ENCODE results near the gene NRXN3.
A peak's percentile ranks its signal among the peaks of the same experiment; 100 is the strongest.

Gene NRXN3

GRCh38 chr14:78951602-78952001 lies 781.4 kb downstream of the NRXN3 start:
- TF ChIP-seq CTCF (IDR thresholded peaks at IDR 0.05; ENCODE audit: low read depth, low read length, missing control alignments), result no peak
- DNase-seq (ENCODE audit: low read depth), result no peak
- no peak overlapping the region for H3K4me3 ChIP-seq (ENCODE audit: low read depth, low read length)

DNA sequence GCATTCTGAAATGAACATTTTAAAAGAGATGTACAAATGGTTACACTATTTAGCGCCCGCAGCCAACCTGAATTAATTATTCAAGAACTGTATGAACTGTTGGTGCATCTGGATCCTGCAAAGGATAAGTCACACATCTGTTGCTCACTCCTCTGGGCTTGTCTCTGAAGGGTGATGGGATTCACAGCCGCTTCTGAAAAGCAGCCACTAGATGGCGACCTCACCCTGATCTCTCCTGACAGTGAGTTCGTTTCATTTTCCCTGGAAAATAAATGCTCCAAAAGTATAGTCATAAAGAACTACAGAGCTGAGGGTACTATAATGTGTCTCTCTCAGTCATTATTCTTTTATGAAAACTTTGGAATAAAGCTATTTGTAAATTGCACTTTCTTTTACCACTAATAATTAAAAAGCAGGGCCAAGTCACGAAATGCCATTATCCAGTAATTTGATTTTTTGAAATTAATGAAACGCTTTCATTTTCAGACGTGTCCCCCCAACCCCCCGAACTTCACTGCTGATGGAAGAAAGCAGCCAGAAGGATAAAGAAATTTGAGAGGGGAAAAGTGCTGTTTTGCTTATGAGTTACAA lies 789.6 kb downstream of the NRXN3 start:
- H3K4me3 ChIP-seq (ENCODE audit: low read depth, low read length), result no peak overlapping the region
- peak; percentile 86 for TF ChIP-seq CTCF (IDR thresholded peaks at IDR 0.05; ENCODE audit: low read depth, low read length, missing control alignments)
- peak; percentile 19 for DNase-seq (ENCODE audit: low read depth)

GRCh38 chr14:78967111-78967809 lies 797.1 kb downstream of the NRXN3 start:
- TF ChIP-seq CTCF (IDR thresholded peaks at IDR 0.05; ENCODE audit: low read depth, low read length, missing control alignments), result no peak
- no peak for DNase-seq (ENCODE audit: low read depth)
- no peak overlapping the region for H3K4me3 ChIP-seq (ENCODE audit: low read depth, low read length)

- no peak for DNase-seq (ENCODE audit: low read depth)
- no peak for TF ChIP-seq CTCF (IDR thresholded peaks at IDR 0.05; ENCODE audit: low read depth, low read length, missing control alignments)
- H3K4me3 ChIP-seq (ENCODE audit: low read depth, low read length), result no peak overlapping the region
These were observed 798.1 kb downstream of the NRXN3 start for GRCh38 chr14:78968265-78968664.

DNA sequence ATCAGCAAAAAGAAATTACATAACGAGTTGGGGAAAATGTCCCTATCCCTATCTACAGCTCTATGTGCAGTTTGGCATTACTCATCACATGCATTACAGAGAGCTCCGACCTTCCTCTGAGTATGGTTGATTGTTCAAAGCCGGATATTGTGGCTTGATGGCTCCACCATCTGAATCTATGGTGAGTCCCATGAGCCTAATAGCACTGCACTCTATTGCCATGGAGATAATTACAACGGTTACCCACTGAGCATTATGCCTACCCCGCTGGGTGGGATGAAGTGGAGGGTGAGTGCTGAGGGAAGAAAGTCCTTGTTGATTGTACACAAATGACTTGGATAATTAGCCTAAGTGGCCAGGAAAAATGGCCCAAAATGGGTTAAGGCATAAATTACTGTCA lies 800.5 kb downstream of the NRXN3 start:
- no peak for DNase-seq (ENCODE audit: low read depth)
- no peak for TF ChIP-seq CTCF (IDR thresholded peaks at IDR 0.05; ENCODE audit: low read depth, low read length, missing control alignments)
- H3K4me3 ChIP-seq (ENCODE audit: low read depth, low read length), result no peak overlapping the region

- no peak overlapping the region for H3K4me3 ChIP-seq (ENCODE audit: low read depth, low read length)
- TF ChIP-seq CTCF (IDR thresholded peaks at IDR 0.05; ENCODE audit: low read depth, low read length, missing control alignments), result no peak
- no peak for DNase-seq (ENCODE audit: low read depth)
These were observed 802.3 kb downstream of the NRXN3 start for GRCh38 chr14:78972440-78972839.

- TF ChIP-seq CTCF (IDR thresholded peaks at IDR 0.05; ENCODE audit: low read depth, low read length, missing control alignments), result no peak
- H3K4me3 ChIP-seq (ENCODE audit: low read depth, low read length), result no peak overlapping the region
- no peak for DNase-seq (ENCODE audit: low read depth)
These were observed 804.5 kb downstream of the NRXN3 start for GRCh38 chr14:78974691-78975090.
